Stimulated activated CD4-positive, alpha-beta T cell treated with anti-CD3 and anti-CD28 coated beads, Interleukin-4, amount 100 ng/mL, for 48 hours (primary cell): Measurements from ENCODE around the gene MRPL4.
A peak's percentile ranks its signal among the peaks of the same experiment; 100 is the strongest.
"Not testable (repeated sequence)": the region's sequence is repeated elsewhere in the genome, so short reads cannot be mapped to it uniquely, and the experiment has no call there.

Source experiments
- DNase-seq, 2 donors: peaks; one replicate each; pipeline ENCODE4 v3.0.0-alpha.2; 2020; ENCODE audit warnings: low read depth in 2 of 2

MRPL4 gene

DNA sequence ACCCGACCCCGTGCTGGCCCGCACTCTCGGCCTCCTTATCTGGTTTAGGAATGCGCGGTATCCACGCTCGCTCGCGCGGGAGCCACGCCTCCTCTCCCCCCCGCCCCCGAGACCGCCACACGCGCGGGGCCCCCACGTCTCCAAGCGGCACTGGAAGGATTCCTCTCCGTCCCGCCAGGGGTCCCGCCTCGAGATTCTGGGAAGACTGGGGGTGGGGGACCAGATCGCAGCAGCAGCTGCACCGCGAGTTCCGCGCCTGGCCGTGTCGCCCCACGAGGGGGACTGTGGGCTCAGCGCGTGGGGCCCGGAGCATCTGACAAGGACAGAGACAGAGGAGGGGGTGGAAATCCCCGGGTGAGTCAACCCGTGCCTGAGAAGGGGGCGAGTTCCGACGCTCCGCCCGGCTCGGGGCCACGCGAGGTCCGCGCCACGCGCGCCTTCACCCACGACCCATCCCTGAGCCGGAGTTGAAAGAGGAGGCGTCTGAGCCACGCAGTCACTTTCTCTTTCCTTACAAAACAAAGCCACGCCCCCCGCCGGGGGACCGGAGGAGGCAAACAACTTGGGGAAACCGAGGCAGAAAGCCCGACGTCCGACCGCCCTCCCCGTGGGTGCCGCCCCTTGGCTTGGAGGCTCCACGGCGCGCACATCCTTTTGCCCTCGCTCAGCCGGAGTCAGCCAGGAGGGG, 21.7 kb upstream of the MRPL4 start:
- DNase-seq: peak in 1 of 2 donors; percentile 38

DNA sequence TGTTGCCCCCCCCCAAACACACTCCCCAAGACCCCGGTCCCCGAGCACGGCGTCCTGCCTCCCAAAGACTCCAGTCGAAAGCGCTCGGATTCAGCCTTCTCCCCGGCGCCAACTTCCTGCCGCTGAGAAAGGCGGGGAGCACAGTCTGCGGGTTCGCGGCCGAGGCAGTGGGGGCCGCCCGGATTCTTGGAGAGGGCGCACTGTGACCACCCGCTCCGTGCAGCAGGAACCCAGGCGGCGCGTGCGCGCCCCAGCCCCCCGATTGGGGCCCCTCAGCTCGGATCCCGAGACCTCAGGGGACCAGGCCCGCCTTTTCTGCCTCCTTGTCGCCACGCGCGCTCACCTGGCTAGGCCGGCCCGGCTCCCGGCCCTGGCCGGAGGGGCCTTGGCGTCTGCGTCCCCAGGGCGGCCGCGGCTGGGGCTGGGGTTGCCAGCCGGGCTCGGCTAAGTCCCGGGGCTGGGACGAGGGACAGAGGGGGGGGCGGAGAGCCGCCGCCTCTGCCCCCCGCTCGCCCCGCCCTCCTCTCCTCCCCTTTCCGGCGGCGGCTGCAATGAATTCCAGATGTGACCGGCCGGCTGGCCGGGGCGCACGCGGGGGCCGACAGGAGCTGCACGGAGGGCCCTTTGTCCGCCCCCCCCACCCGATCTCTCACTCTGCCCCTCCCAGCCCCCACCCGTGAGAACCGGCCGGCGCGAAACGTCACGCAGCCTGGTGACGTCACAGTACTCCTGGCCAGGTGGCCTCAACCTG, 21.0 kb upstream of the MRPL4 start, which contains the start of gene S1PR2:
TSS of gene S1PR2 (minus strand) at position 471 of the 751 bp plus-strand sequence. CDS start 6,426 bp downstream, outside the sequence.
- DNase-seq: peak; percentile 59 to 67

DNA sequence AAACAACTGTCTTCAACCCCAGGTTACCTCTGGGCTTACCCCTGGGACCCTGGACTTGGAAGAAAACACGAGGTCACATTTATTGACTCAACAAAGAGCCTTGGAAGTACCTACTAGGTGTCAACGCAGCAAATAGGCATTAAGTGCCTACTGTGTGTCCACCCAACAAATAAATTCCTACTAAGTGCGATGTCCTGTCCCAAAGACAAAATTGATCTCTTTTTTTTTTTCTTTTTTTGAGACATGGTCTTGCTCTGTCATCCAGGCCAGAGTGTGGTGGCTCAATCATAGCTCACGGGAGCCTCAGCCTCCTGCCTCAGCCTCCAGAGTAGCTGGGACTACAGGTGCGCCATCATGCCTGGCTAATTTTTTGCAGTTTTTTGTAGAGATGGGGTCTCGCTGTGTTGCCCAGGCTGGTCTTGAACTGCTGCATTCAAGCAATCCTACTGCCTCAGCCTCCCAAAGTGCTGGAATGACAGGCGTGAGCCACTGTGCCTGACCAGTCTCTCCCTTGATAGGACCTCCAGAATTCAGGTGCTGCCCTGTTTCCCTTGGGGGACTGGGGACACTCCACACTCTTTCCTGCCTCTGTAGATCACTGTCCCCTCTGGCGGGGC, 20.3 kb upstream of the MRPL4 start:
- no peak for DNase-seq

DNA sequence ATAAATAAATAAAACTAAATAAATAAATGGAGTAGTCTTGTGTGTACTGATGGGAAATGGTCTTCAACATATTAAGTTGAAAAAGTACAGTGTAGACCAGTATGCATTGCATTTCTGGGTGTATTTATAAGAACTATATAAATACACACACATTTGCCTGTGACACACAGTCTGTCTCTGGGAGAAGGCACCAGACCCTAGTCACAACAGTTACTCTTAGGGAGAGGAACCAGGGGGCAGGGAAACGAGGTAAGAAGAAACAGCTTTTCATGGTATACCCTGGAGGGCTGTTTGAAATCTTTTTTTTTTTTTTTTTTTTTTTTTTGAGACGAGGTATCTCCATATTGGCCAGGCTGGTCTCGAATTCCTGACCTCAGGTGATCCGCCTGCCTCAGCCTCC, 18.1 kb upstream of the MRPL4 start:
- DNase-seq: no peak

DNA sequence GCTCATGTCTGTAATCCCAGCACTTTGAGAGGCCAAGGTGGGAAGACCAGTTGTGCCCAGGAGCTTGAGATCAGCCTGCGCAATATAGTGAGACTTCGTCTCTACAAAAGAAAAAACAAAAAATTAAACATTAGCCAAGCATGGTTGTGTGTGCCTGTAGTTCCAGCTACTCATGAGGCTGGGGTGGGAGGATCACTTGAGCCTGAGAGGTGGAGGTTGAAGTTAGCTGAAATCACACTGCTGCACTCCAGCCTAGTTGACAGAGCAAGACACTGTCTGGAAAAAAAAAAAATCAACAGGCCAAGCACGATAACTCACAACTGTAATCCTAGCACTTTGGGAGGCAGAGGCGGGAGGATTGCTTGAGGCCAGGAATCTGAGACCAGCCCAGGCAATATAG, 17.0 kb upstream of the MRPL4 start:
- DNase-seq: no peak

DNA sequence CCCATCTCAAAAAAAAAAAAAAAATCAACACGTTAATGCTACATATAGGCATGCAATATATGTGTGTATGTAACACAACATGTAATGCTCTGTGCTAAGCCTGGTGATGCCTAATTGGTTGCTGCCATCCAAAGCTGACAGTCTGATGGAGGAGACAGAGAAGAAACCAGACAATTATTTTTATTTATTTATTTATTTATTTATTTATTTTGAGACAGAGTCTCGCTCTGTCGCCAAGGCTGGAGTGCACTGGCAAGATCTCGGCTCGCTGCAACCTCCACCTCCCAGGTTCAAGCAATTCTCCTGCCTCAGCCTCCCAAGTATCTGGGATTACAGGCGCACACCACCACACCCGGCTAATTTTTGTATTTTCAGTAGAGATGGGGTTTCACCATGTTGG, 16.6 kb upstream of the MRPL4 start:
- DNase-seq: not testable (repeated sequence)

DNA sequence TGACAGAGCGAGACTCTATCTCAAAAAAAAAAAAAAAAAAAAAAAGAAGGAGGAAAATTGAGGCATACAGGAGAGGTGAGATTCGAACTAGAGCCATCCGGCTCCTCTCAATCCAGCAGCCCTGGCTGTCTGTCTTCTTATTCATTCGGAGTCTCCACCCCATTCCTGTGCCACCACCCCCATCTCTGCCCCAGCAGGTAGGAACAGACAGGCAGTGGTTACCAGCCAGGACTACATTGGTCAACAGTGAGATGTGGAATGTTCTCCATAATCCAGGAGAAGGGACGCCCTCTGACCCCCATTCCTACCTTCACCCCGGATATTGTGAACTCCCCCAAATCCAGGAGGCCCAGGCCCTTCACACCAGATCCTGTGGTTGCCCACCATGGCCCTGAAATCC, 14.3 kb upstream of the MRPL4 start:
- DNase-seq: no peak

DNA sequence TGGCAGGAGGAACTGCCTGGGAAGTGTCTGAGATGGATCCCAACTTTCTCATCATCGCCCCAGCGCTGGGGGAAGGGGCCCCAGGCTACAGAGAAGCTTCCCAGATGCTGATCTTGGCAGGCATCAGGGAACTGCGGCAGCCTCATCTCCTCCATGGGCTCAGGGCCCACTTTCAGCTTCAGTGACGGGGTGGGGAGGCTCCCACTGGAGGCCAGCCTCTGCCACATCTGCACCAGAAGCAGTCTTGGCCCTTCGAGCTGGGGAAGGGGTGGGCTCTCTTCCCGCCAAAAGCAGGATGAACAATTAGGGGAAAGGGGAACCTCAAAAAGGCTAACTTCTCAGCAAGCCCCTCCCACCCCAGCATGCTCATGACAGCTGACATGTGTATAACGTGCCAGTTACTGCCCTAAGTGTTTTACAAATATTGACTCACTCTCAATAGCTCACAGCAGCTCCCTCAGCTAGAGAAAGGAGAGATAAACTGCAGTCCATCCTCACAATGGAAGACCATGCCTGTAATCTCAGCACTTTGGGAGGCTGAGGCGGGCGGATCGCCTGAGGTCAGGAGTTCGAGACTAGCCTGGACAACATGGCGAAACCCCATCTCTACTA, 13.7 kb upstream of the MRPL4 start:
- DNase-seq: no peak

DNA sequence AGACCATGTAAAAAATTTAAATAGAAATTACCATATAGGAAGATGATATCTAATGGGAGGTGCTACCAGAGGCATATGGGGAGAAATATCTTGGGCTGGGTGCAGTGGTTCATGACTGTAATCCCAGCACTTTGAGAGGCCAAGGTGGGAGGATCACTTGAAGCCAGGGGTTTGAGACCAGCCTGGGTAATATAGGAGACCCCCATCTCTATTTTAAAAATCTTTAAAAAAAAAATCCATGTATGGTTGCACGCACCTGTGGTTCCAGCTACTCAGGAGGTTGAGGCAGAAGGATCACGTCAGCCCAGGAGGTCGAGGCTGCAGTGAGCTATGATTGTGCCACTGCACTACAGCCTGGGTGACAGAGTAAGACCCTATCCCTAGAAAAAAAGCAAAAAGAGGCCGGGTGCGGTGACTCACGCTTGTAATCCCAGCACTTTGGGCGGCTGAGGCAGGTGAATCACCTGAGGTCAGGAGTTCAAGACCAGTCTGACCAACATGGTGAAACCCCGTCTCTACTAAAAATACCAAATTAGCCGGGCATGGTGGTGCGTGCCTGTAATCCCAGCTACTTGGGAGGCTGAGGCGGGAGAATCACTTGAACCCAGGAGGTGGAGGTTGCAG, 10.1 kb upstream of the MRPL4 start:
- not testable (repeated sequence) for DNase-seq

DNA sequence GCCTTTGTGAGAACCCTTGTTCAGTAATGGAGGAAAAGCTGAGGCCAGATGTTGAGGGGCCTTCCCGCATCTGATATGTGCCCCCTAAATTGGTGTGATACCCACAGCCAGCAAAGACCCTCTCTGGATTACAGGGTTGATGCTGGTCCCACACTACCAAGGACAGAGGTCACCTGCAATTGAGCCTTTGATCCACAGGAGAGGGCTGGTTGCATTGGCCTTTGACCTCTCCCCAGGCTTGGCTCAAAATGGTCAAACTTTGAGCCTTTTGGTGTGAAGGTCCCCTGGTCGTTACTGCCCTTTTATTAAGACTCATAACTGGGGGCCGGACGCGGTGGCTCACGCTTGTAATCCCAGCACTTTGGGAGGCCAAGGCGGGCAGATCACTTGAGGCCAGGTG, 8.4 kb upstream of the MRPL4 start:
- no peak for DNase-seq

DNA sequence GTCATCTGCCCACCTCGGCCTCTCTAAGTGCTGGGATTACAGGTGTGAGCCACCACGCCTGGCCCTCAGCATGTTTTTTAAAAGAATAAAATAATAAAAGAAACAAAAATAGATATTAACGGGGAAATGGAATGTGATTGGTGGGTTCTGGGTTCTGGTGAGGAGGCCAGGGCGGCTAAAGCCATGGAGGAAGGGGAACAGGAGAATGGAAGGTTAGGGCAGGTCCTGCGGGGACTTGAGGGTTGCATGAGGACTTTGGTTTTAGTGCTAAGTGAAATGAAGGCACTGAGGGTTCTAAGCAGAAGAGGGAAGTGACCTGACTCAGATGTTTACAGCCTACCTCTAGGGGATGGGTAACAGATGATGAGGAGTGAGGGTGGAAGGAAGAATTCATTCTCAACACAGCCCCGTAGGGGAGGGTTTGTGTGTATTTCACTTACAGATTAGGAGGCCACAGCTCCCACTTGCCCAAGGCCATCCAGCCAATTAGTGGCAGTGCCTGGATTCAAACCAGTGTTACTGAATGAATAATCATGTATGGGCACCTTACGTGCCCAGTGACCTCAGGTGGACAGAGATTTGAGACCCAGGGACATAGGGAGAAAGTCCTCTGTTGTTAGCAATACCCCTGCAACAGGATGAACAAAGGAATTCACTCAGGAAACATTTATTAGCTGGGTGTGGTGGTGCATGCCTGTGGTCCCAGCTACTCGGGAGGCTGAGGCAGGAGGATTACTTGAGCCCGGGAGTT, 6.7 kb upstream of the MRPL4 start:
- DNase-seq: no peak

DNA sequence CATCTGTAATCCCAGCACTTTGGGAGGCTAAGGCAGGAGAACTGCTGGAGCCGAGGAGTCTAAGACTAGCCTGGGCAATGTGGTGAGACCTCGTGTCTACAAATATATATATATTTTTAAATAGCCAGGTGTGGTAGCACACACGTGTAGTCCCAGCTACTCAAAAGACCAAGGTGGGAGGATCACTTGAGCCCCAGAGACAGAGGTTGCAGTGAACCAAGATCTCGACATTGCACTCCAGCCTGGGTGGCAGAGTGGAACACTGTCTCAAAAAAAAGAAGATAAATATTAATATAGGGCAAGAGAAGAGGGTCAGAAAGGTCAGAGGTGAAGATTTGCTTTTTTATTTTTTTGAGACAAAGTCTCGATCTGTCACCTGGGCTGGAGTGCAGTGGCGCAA, 5.5 kb upstream of the MRPL4 start:
- DNase-seq: no peak

DNA sequence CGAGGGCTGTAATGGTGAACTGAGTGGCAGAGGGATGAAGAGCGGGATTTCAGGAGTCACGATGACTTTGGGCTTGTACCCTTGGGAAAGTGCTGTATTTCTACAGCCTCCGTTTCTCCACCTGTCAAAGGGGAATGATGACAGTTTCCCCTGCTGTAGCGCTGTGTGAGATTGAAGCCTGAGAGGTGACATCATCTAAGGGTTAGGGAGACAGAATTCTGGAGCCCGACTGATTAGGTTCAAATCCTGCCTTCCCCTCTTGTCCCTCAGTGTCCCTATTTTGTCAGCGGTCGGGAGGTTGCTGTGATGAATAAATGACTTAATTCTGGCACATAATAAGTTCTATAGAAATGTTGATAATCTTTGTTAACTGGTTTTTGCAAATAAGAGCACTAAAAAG, 693 bp downstream of the MRPL4 start:
- no peak for DNase-seq

DNA sequence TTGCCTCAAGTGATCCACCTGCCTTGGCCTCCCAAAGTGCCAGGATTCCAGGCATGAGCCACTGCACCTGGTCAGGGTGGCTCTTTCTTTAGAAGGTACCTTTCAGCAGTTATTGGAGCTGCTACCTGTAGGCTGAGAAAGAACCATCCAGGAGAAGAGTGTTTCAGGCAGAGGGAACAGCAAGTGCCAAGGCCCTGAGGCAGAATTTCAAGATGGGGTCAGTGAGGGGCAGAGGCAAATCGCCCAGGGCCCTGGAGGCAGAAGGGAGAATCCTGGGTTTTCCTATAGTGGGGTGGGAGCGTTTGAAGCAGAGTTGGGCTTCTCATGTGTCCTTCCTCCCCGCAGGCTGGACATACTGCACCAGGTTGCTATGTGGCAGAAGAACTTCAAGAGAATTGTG, 2.2 kb downstream of the MRPL4 start:
- no peak for DNase-seq

DNA sequence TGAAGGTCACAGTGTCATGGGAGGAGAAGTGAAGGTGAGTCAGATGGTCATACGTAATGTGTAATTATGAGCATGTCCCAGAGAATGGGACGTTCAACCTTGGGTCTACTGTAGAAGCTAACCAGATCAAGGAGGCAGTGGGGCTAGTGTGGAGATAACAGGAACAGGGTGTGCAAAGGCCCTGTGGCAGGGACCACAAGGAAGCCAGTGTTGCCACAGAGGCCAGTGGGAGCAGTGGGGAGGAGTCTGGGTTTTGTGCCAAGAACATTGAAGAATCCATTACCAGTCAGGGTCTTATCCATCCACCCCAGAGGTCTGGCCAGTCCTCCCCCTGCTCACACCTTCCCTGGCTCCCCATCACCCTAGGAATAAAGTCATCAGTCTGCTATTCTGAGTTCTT, 3.3 kb downstream of the MRPL4 start:
- DNase-seq: no peak

DNA sequence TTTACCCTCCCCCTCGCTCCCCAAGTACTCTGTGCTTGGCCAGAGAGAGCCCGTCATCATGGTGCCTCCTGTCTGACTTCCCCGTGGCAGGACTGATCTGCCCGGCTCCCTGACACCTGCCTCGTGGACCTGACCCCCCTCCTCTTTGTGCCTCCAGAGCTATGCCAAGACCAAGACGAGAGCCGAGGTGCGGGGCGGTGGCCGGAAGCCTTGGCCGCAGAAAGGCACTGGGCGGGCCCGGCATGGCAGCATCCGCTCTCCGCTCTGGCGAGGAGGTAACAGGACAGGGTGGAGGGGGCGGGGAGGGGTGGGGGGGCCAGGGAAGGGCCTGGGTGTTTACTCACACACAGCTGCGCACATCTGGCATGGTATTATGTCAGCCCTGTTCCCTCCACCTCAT, 4.5 kb downstream of the MRPL4 start:
- DNase-seq: no peak

DNA sequence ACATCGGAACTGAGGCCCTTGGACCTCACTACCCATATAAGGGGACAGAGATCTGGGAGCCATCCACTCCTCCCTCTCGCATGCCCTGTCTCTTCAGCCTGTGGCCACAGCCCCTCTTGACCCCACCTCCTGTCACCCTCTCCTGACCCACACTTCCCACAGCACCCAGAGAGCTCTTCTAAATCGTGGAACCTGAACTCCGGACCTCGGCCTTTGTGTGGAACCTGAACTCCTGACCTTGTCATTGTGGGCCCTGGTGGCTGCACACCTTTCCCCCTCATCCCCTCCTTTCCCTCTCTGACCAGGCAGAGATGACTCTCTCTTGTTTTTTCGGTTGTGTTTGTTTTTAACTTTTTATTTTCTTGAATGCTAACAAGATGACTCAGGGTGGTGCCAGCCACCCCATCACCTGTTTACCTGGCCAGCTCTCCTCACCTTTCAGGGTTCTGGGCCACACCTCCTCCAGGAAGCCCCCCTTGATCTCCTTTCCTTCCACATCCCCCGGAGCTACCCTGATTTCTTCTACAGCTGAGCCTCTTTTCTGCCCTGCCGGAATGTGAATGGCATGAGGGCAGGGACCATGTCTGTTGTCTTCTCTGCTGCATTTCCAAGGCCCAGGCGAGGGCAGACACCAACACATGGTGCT, 5.1 kb downstream of the MRPL4 start:
- DNase-seq: no peak

DNA sequence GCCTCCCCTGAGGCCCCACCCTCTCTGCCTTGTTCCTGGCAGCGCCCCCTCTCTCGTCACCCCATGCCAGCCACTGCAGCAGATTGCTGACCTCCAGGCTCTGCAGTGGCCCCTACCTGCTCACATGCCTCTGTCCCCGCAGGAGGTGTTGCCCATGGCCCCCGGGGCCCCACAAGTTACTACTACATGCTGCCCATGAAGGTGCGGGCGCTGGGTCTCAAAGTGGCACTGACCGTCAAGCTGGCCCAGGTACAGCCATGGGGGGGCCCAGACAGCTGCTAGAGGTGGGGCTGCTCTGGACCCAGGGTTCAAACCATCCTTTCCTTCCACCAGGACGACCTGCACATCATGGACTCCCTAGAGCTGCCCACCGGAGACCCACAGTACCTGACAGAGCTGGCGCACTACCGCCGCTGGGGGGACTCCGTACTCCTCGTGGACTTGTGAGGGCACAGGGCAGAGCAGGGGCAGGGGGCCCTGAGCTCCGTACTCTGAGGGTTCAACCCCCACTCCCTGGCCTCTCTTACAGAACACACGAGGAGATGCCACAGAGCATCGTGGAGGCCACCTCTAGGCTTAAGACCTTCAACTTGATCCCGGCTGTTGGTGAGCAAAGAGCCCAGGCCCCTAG, 6.2 kb downstream of the MRPL4 start:
- no peak for DNase-seq

DNA sequence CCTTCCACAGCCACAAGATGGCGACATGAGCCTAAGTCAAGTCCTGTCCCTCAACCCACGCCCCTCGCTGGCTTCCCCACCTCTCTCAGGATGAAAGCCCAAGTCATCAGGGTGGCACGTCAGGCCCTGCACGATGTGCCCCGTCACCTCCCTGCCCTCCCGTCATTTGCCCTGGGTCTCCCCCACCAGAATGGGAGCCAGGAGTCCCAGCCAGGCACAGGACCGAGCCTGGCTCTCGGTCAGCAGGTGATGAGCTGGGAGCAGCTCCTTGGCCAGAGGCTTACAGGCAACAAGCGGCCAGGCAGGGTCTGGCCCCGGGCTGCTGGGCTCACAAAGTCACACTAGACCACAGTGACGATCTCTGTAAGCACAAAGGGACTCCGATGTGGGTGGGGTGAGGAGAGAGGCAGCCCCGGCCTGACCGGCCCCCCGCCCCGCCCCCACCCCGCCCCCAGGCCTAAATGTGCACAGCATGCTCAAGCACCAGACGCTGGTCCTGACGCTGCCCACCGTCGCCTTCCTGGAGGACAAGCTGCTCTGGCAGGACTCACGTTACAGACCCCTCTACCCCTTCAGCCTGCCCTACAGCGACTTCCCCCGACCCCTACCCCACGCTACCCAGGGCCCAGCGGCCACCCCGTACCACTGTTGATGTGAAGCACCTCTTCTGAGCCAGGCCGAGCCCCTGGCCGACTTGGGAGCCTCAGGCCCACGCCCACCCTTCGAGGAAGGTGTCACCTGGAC, 7.3 kb downstream of the MRPL4 start:
- peak; percentile 94 to 96 for DNase-seq

DNA sequence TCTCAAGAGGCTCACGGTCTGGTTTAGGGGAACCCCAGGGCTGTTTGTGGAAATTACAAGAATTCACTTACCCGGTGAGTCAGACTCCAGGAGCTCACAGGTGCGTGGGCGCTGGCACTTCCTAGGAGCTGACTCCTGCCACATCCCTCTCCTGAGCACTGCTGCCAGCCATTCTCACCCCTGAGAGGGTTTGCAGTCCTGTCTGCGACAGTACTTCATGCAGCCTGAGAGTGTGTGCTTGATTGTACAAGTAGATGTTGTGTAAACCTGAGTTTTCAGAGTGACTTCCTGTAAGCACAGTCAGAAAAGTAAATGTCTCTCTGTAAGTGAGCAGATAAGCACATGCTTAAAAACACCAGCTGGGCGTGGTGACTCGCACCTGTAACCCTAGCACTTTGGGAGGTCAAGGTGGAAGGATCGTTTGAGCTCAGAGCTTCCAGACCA, 8.1 kb downstream of the MRPL4 start:
- DNase-seq: peak; percentile 55 to 66
